ENCODE data around the gene KRTAP29-1.

DNA sequence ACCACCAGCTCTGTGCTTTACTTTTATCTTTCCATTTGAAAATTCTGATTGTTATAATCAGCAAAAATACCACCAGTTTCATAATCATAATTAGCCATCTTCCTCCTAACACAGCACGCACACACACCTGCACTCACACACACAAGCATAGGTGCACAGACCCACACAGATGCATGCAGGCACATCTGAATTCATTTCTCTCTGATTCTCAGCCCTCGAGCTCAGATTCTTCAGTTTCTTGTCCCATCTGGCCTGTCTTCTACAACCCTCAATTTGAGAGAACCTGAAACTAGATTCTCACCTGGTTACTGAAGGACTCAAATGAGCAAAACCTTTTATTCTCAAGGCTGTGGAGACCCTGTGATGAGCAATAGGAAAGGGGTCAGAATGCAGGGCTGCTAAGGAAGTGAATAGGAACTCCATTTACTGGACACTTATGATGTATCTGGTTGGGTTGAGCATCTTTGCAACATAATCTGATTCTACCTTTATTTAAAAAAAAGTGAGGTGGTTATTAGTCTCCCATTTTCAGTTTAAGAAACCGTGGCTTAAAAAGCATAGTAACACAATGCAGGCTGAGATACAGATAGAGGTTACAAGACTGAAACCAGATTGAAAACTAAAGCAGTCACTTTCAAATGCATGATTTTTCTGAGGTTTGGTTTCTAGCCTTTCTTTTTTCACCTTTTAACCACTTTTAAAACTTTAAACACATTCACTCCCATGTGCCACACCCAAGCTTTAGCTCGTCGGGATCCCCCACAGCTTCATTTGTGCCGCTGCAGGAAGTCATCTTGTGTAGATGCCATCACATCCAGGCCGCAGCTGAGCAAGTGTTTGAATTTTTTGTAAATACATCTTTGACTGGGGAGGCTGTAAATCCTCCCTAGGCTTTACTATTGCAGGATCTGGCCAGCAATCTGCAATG lies 38.5 kb upstream of the KRTAP29-1 start:
- TF ChIP-seq, protein P1, sequence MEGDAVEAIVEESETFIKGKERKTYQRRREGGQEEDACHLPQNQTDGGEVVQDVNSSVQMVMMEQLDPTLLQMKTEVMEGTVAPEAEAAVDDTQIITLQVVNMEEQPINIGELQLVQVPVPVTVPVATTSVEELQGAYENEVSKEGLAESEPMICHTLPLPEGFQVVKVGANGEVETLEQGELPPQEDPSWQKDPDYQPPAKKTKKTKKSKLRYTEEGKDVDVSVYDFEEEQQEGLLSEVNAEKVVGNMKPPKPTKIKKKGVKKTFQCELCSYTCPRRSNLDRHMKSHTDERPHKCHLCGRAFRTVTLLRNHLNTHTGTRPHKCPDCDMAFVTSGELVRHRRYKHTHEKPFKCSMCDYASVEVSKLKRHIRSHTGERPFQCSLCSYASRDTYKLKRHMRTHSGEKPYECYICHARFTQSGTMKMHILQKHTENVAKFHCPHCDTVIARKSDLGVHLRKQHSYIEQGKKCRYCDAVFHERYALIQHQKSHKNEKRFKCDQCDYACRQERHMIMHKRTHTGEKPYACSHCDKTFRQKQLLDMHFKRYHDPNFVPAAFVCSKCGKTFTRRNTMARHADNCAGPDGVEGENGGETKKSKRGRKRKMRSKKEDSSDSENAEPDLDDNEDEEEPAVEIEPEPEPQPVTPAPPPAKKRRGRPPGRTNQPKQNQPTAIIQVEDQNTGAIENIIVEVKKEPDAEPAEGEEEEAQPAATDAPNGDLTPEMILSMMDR (IDR thresholded peaks at IDR 0.05): no peak
- no peak for TF ChIP-seq CREB1 (CRISPR knock-in tag; IDR thresholded peaks at IDR 0.05)
- no peak for TF ChIP-seq SP1 (CRISPR knock-in tag; conservative IDR thresholded peaks at IDR 0.05)
- TF ChIP-seq CBFB (CRISPR knock-in tag; IDR thresholded peaks at IDR 0.05; ENCODE audit: low read depth): no peak
- no peak for TF ChIP-seq ZNF281 (CRISPR knock-in tag; IDR thresholded peaks at IDR 0.05)
- no peak for TF ChIP-seq MAX (CRISPR knock-in tag; IDR thresholded peaks at IDR 0.05)

Measured in WTC11 (cell line).